ENCODE data around the gene DOCK10. TPM values are rescaled to one million over a fixed set of nuclear protein-coding genes. Genes with fewer than 3 reads are reported as not detected.

DOCK10 gene
- total RNA-seq, 1 experiment from 2014 or later: 2.9 TPM

DNA sequence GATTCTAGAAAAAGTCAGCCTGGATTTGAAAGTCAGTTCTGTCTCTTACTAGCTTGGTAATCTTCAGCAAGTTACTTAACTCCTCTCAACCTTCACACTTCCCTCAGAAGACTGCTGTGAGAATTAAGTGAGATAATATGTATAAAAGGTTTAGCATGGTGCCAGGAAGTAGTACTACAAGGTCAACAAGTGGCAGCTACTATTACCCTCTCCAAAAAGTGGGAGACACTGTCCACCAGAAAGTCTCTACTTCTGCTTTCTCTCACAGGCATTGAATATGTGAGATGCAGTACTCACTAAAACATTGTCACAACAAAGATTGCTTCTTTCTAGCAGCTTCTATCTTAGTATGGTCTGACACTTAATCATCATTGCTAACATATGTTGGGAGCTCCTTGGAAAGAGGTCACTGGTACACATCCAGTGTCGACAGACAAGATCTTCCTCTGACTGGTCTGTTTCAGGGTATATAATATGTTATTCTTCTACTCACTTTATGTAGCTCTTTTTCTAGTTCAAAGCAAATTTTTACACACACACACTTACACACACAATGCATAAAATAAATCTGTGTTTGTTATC lies 47.9 kb downstream of the DOCK10 start:
- H3K27me3 Mint-ChIP-seq (ENCODE audit: low read depth): no peaks in the 10 kb centered on the region
- no peak overlapping the region for H3K27ac Mint-ChIP-seq
- H3K36me3 Mint-ChIP-seq: no peaks in the 10 kb centered on the region
- no peaks in the 10 kb centered on the region for H3K4me1 Mint-ChIP-seq
- no peak for DNase-seq (ENCODE audit: low spot score)
- ATAC-seq: no peak
- TF ChIP-seq SOX15 (CRISPR knock-in tag; IDR thresholded peaks at IDR 0.05): no peak
- no peak for TF ChIP-seq SP1 (CRISPR knock-in tag; conservative IDR thresholded peaks at IDR 0.05)
- TF ChIP-seq, protein P1, sequence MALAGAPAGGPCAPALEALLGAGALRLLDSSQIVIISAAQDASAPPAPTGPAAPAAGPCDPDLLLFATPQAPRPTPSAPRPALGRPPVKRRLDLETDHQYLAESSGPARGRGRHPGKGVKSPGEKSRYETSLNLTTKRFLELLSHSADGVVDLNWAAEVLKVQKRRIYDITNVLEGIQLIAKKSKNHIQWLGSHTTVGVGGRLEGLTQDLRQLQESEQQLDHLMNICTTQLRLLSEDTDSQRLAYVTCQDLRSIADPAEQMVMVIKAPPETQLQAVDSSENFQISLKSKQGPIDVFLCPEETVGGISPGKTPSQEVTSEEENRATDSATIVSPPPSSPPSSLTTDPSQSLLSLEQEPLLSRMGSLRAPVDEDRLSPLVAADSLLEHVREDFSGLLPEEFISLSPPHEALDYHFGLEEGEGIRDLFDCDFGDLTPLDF (CRISPR knock-in tag; IDR thresholded peaks at IDR 0.05): no peak
- TF ChIP-seq ZNF423 (CRISPR knock-in tag; IDR thresholded peaks at IDR 0.05): no peak
- no peak for TF ChIP-seq ESRRA (CRISPR knock-in tag; IDR thresholded peaks at IDR 0.05; ENCODE audit: borderline replicate concordance)
- TF ChIP-seq RELA (CRISPR knock-in tag; IDR thresholded peaks at IDR 0.05; ENCODE audit: borderline replicate concordance): no peak
- TF ChIP-seq, protein P2, sequence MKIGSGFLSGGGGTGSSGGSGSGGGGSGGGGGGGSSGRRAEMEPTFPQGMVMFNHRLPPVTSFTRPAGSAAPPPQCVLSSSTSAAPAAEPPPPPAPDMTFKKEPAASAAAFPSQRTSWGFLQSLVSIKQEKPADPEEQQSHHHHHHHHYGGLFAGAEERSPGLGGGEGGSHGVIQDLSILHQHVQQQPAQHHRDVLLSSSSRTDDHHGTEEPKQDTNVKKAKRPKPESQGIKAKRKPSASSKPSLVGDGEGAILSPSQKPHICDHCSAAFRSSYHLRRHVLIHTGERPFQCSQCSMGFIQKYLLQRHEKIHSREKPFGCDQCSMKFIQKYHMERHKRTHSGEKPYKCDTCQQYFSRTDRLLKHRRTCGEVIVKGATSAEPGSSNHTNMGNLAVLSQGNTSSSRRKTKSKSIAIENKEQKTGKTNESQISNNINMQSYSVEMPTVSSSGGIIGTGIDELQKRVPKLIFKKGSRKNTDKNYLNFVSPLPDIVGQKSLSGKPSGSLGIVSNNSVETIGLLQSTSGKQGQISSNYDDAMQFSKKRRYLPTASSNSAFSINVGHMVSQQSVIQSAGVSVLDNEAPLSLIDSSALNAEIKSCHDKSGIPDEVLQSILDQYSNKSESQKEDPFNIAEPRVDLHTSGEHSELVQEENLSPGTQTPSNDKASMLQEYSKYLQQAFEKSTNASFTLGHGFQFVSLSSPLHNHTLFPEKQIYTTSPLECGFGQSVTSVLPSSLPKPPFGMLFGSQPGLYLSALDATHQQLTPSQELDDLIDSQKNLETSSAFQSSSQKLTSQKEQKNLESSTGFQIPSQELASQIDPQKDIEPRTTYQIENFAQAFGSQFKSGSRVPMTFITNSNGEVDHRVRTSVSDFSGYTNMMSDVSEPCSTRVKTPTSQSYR (CRISPR knock-in tag; IDR thresholded peaks at IDR 0.05): no peak
- TF ChIP-seq, protein P3, sequence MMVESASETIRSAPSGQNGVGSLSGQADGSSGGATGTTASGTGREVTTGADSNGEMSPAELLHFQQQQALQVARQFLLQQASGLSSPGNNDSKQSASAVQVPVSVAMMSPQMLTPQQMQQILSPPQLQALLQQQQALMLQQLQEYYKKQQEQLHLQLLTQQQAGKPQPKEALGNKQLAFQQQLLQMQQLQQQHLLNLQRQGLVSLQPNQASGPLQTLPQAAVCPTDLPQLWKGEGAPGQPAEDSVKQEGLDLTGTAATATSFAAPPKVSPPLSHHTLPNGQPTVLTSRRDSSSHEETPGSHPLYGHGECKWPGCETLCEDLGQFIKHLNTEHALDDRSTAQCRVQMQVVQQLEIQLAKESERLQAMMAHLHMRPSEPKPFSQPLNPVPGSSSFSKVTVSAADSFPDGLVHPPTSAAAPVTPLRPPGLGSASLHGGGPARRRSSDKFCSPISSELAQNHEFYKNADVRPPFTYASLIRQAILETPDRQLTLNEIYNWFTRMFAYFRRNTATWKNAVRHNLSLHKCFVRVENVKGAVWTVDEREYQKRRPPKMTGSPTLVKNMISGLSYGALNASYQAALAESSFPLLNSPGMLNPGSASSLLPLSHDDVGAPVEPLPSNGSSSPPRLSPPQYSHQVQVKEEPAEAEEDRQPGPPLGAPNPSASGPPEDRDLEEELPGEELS (CRISPR knock-in tag; IDR thresholded peaks at IDR 0.05): no peak
- no peak overlapping the region for H3K4me3 Mint-ChIP-seq
- ChIA-PET POLR2A (no interaction called here), CTCF (no interaction called here)
- no peaks in the 10 kb centered on the region for H3K9me3 Mint-ChIP-seq

DNA sequence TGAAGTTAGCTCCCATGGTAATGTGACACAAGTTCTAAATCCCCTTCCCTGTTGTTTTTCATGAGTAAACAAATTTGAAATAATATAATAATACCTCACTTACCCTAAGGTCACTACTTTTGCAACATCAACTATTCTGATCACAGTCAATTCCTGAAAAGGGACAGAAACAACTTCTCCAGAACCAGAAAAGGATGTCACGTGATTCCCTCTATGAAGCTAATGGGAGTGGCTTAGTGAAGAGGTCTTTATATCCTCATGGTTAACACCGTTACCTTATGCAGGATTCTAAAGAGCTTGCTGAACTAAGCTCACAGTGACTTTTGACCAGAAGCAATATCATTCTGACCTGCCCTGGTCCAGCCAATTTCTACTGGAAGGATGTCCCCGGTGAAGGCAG lies 51.6 kb downstream of the DOCK10 start:
- ChIA-PET POLR2A (no interaction called here), CTCF (no interaction called here)
- Mint-ChIP-seq H3K4me1 (no peaks in the 10 kb centered on the region), H3K27ac (no peak overlapping the region), H3K9me3 (no peaks in the 10 kb centered on the region), H3K36me3 (no peaks in the 10 kb centered on the region), H3K27me3 (ENCODE audit: low read depth) (no peaks in the 10 kb centered on the region), H3K4me3 (no peak overlapping the region)
- DNase-seq (ENCODE audit: low spot score) (no peak), ATAC-seq (no peak)
- TF ChIP-seq FOXK1 (CRISPR knock-in tag; IDR thresholded peaks at IDR 0.05): no peak
- no peak for TF ChIP-seq TP53 (CRISPR knock-in tag; IDR thresholded peaks at IDR 0.05)
- TF ChIP-seq, protein P1 (CRISPR knock-in tag; IDR thresholded peaks at IDR 0.05): no peak
- no peak for TF ChIP-seq SMAD4 (CRISPR knock-in tag; IDR thresholded peaks at IDR 0.05)
- TF ChIP-seq ATF1 (CRISPR knock-in tag; IDR thresholded peaks at IDR 0.05): no peak
- TF ChIP-seq, protein P4, sequence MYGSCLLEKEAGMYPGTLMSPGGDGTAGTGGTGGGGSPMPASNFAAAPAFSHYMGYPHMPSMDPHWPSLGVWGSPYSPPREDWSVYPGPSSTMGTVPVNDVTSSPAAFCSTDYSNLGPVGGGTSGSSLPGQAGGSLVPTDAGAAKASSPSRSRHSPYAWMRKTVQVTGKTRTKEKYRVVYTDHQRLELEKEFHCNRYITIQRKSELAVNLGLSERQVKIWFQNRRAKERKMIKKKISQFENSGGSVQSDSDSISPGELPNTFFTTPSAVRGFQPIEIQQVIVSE (CRISPR knock-in tag; IDR thresholded peaks at IDR 0.05; ENCODE audit: borderline replicate concordance): no peak

DNA sequence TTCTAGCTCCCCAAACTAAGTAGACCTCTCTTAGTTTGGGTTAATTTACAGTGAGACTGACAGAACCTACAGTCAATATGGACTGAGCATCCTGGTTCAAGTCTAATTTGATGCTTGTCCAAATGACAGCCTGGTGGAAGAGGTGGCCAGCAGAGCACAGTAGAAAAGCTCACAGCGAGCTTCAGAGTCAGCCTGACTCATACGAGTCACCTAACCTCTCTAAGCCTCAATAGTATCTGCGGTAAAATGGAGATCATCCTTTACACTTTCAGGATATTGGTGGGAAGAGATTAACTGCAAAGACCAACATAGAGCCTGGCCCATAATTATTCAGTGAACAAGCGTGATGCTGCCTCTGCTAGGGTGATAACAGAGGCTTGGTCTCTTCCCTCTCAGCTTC lies 54.5 kb downstream of the DOCK10 start:
- ChIA-PET CTCF (no interaction called here), POLR2A (no interaction called here)
- TF ChIP-seq, protein P5, sequence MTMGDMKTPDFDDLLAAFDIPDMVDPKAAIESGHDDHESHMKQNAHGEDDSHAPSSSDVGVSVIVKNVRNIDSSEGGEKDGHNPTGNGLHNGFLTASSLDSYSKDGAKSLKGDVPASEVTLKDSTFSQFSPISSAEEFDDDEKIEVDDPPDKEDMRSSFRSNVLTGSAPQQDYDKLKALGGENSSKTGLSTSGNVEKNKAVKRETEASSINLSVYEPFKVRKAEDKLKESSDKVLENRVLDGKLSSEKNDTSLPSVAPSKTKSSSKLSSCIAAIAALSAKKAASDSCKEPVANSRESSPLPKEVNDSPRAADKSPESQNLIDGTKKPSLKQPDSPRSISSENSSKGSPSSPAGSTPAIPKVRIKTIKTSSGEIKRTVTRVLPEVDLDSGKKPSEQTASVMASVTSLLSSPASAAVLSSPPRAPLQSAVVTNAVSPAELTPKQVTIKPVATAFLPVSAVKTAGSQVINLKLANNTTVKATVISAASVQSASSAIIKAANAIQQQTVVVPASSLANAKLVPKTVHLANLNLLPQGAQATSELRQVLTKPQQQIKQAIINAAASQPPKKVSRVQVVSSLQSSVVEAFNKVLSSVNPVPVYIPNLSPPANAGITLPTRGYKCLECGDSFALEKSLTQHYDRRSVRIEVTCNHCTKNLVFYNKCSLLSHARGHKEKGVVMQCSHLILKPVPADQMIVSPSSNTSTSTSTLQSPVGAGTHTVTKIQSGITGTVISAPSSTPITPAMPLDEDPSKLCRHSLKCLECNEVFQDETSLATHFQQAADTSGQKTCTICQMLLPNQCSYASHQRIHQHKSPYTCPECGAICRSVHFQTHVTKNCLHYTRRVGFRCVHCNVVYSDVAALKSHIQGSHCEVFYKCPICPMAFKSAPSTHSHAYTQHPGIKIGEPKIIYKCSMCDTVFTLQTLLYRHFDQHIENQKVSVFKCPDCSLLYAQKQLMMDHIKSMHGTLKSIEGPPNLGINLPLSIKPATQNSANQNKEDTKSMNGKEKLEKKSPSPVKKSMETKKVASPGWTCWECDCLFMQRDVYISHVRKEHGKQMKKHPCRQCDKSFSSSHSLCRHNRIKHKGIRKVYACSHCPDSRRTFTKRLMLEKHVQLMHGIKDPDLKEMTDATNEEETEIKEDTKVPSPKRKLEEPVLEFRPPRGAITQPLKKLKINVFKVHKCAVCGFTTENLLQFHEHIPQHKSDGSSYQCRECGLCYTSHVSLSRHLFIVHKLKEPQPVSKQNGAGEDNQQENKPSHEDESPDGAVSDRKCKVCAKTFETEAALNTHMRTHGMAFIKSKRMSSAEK (CRISPR knock-in tag; IDR thresholded peaks at IDR 0.05; ENCODE audit: borderline replicate concordance): no peak
- TF ChIP-seq ZNF396 (CRISPR knock-in tag; IDR thresholded peaks at IDR 0.05; ENCODE audit: borderline replicate concordance): no peak
- TF ChIP-seq ZNF317 (CRISPR knock-in tag; IDR thresholded peaks at IDR 0.05; ENCODE audit: borderline replicate concordance, low read depth): no peak
- Mint-ChIP-seq H3K4me1 (peaks cover 10% of the 10 kb centered on the region; the same call in 1 of the 2 replicates), H3K4me3 (no peak overlapping the region), H3K27ac (no peak overlapping the region), H3K27me3 (ENCODE audit: low read depth) (no peaks in the 10 kb centered on the region), H3K36me3 (no peaks in the 10 kb centered on the region), H3K9me3 (no peaks in the 10 kb centered on the region)
- DNase-seq (ENCODE audit: low spot score) (no peak), ATAC-seq (no peak)
